Endothelial cell of umbilical vein (primary cell): Measurements from ENCODE around the gene MTM1.

ENCODE experiments used
- EZH2 ChIP-seq: IDR thresholded peaks from 2 replicates; pipeline ENCODE4 v1.6.1; 2012; ENCODE audit warnings: borderline replicate concordance, low read depth, mild to moderate bottlenecking, moderate library complexity, low read length, inconsistent platforms; ENCODE audit not compliant: severe bottlenecking
- JUN ChIP-seq: IDR thresholded peaks from 2 replicates; pipeline ENCODE4 v1.6.1; 2011; ENCODE audit warnings: borderline replicate concordance, low read depth; ENCODE audit not compliant: insufficient read length, insufficient read depth
- POLR2A ChIP-seq: IDR thresholded peaks from 2 replicates; pipeline ENCODE4 v1.6.1; 2012; ENCODE audit warnings: low read depth, mild to moderate bottlenecking, control low read depth, low read length
- POLR2AphosphoS5 ChIP-seq: IDR thresholded peaks from 2 replicates; pipeline ENCODE4 v1.6.1; 2012; ENCODE audit warnings: low read depth, mild to moderate bottlenecking, control low read depth, low read length, moderate library complexity; ENCODE audit not compliant: insufficient read depth
- TF ChIP-seq, protein P1 (sequence below), 2 donors: IDR thresholded peaks; 1 replicate in 1 of 2; 2 replicates in 1 of 2; pipeline ENCODE4 v1.5.1; 2011; ENCODE audit warnings: low read length in 2 of 2, mild to moderate bottlenecking in 2 of 2, moderate library complexity in 2 of 2, control low read depth in 1 of 2, inconsistent platforms in 1 of 2, low read depth in 1 of 2; ENCODE audit not compliant: insufficient read depth in 1 of 2; ENCODE audit errors: extremely low read depth in 1 of 2
- TF ChIP-seq, protein P2 (sequence below): IDR thresholded peaks from 2 replicates; pipeline ENCODE4 v1.6.1; 2011; ENCODE audit not compliant: insufficient read depth, insufficient read length

DNA sequence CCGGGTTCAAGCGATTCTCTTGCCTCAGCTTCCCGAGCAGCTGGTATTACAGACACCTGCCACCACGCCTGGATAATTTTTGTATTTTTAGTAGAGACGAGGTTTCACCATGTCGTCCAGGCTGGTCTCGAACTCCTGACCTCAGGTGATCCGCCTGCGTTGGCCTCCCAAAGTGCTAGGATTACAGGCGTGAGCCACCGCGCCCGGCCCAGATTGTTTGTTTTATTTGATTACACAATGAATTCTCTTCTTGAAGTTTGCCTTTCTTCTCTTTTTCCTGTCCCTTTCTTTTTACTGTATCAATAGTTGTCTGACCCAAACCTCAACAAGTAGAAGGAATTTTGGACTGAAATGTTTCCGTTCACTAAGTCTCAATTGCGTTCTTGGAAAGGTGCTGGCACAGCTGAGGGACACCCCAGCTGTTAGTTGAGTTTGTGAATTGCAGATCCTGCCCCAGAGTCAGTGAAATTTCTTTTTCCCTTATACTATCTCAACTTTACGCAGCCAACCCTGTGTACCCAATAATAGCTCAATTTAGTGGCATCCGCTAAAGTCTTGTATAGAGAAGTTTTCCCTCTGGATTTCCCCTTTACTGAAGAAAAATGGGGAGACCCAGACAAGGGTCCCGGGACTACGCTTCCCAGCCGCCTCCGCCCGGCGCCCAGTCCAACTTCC is 639 bp upstream of the MTM1 start:
- TF ChIP-seq POLR2AphosphoS5 (no peak), EZH2 (no peak), JUN (no peak), POLR2A (no peak)
- TF ChIP-seq, protein P1, sequence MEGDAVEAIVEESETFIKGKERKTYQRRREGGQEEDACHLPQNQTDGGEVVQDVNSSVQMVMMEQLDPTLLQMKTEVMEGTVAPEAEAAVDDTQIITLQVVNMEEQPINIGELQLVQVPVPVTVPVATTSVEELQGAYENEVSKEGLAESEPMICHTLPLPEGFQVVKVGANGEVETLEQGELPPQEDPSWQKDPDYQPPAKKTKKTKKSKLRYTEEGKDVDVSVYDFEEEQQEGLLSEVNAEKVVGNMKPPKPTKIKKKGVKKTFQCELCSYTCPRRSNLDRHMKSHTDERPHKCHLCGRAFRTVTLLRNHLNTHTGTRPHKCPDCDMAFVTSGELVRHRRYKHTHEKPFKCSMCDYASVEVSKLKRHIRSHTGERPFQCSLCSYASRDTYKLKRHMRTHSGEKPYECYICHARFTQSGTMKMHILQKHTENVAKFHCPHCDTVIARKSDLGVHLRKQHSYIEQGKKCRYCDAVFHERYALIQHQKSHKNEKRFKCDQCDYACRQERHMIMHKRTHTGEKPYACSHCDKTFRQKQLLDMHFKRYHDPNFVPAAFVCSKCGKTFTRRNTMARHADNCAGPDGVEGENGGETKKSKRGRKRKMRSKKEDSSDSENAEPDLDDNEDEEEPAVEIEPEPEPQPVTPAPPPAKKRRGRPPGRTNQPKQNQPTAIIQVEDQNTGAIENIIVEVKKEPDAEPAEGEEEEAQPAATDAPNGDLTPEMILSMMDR (IDR thresholded peaks at IDR 0.05; ENCODE audit: extremely low read depth in 1 of 2, insufficient read depth in 1 of 2, low read depth in 1 of 2, low read length in 2 of 2), result no peak
- TF ChIP-seq, protein P2, sequence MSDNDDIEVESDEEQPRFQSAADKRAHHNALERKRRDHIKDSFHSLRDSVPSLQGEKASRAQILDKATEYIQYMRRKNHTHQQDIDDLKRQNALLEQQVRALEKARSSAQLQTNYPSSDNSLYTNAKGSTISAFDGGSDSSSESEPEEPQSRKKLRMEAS, result no peak
